Prostate gland (tissue), 2 donors: Measurements from ENCODE around the gene SLC7A4. TPM values are rescaled to one million over a fixed set of nuclear protein-coding genes. Genes with fewer than 3 reads are reported as not detected.

ENCODE experiments used
- DNase-seq: peaks from one replicate; pipeline ENCODE4 v3.0.0-alpha.2; 2019; ENCODE audit warnings: low spot score
- H3K27ac ChIP-seq, 2 donors: fragments of 200-600 bp; sonication (generic); 2 replicates each; pipeline ENCODE4 v1.5.1; 2017 to 2019
- H3K27me3 ChIP-seq: fragments of 200-600 bp; sonication (generic); replicated peaks from 2 replicates; pipeline ENCODE4 v1.5.1; 2019; ENCODE audit not compliant: insufficient read depth
- H3K36me3 ChIP-seq, 2 donors: fragments of 200-600 bp; sonication (generic); 1 replicate in 1 of 2; 2 replicates in 1 of 2; pipeline versions ENCODE4 v1.5.1 to v1.8.1; 2017 to 2019
- H3K4me1 ChIP-seq: fragments of 200-600 bp; sonication (generic); replicated peaks from 2 replicates; pipeline ENCODE4 v1.5.1; 2019
- H3K4me3 ChIP-seq, 2 donors: fragments of 200-600 bp; sonication (generic); 2 replicates each; pipeline ENCODE4 v1.5.1; 2017 to 2019
- H3K9me3 ChIP-seq: fragments of 200-600 bp; sonication (generic); 2 replicates; pipeline ENCODE4 v1.5.1; 2017
- POLR2A ChIP-seq: fragments of 450-650 bp; IDR thresholded peaks from one replicate; pipeline ENCODE4 v1.6.1; 2016; ENCODE audit warnings: antibody characterized with exemption, mild to moderate bottlenecking
- POLR2AphosphoS5 ChIP-seq: sonication (generic); formaldehyde crosslinking; IDR thresholded peaks from one replicate; pipeline ENCODE4 v1.6.1; 2017; ENCODE audit warnings: antibody characterized with exemption
- WGBS: methylation state at CpG from one replicate; pipeline ENCODE4 v1.1.5; 2018; 5-methylcytosine and 5-hydroxymethylcytosine counted together
- intact Hi-C: fragments of 100-400 bp; cut with DNase I; formaldehyde crosslinking; loops from one replicate; pipeline ENCODE4 v1.14.2; 2022
- total RNA-seq, 2 donors: library from RNA; depleted of rRNA; stranded (reverse); fragments of >200 nt; gene quantifications; one replicate each; pipeline ENCODE4 v1.1.0, GENCODE V29; 2016
- TF ChIP-seq, protein P1 (sequence below), 4 experiments: fragments of 200-600 bp in 2 of 4; fragments of 450-650 bp in 2 of 4; sonication (generic) in 2 of 4; IDR thresholded peaks; 1 replicate in 3 of 4; 2 replicates in 1 of 4; pipeline ENCODE4 v1.5.1; 2016 to 2019; ENCODE audit warnings: antibody characterized with exemption in 4 of 4, mild to moderate bottlenecking in 2 of 4, moderate library complexity in 2 of 4

Gene SLC7A4
- total RNA-seq, 2 donors from 2014 or later, result 13.0 to 53.9 TPM

DNA sequence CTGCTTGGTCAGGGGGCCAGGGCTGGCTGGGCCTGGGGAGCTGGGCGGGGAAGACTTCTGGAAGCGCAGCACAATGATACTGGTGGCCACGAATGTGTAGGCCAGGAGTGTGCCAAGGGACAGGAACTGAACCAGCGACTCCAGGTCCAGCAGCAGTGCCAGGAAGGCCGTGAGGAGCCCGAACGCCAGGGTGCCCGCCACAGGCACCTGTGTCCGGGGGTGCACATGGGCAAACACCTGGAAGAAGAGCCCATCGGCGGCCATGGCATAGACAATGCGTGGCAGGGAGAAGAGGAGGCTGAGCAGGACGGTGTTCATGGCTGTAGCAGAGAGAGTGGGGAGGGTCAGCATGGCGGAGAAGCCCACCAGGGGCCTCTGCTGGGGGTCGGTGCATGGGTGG, 2.3 kb downstream of the SLC7A4 start:
- WGBS, result 90% methylated on average over 14 of the region's 15 CpGs
- peaks cover 5% of the 10 kb centered on the region for H3K4me1 ChIP-seq
- TF ChIP-seq, protein P1, sequence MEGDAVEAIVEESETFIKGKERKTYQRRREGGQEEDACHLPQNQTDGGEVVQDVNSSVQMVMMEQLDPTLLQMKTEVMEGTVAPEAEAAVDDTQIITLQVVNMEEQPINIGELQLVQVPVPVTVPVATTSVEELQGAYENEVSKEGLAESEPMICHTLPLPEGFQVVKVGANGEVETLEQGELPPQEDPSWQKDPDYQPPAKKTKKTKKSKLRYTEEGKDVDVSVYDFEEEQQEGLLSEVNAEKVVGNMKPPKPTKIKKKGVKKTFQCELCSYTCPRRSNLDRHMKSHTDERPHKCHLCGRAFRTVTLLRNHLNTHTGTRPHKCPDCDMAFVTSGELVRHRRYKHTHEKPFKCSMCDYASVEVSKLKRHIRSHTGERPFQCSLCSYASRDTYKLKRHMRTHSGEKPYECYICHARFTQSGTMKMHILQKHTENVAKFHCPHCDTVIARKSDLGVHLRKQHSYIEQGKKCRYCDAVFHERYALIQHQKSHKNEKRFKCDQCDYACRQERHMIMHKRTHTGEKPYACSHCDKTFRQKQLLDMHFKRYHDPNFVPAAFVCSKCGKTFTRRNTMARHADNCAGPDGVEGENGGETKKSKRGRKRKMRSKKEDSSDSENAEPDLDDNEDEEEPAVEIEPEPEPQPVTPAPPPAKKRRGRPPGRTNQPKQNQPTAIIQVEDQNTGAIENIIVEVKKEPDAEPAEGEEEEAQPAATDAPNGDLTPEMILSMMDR (IDR thresholded peaks at IDR 0.05), result no peak
- TF ChIP-seq POLR2AphosphoS5 (no peak), POLR2A (no peak)
- DNase-seq, result no peak
- no peak overlapping the region for H3K27ac ChIP-seq
- H3K36me3 ChIP-seq, result no peaks in the 10 kb centered on the region
- H3K9me3 ChIP-seq, result no peaks in the 10 kb centered on the region
- no peaks in the 10 kb centered on the region for H3K27me3 ChIP-seq
- no peak overlapping the region for H3K4me3 ChIP-seq
- intact Hi-C loops, result no loop called here

DNA sequence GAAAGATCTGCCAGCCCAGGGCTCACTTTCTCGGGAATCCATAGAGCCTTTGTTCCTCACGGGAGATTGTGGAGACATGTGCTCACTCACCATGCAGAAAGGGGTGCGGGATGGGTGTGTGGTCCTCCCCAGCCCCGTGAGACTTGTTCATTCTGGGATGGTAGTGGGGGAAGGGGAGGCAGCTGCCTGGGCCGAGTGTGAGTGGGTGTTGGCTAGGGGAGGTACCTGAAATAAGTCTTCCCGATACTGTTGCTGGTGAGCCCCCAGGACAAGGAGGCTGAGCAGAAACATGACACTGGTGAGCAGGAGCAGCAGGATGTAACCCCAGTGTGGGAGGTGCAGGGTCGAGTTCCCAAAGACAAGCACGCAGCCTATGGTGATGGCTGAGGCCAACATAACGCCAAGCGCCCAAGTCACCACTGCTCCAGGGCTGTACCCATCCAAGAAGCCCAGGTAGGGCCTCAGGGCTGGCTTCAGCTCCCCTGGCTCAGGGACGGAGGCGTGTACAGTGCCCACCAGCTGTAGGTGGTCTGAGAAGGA, 2.8 kb downstream of the SLC7A4 start:
- WGBS, result 70% methylated on average over 12 of the region's 12 CpGs
- Histone ChIP-seq H3K27ac (no peak overlapping the region), H3K36me3 (no peaks in the 10 kb centered on the region), H3K4me3 (no peak overlapping the region), H3K27me3 (no peaks in the 10 kb centered on the region), H3K9me3 (no peaks in the 10 kb centered on the region), H3K4me1 (peaks cover 5% of the 10 kb centered on the region)
- intact Hi-C loops, result no loop called here
- DNase-seq, result no peak
- TF ChIP-seq POLR2A, result no peak
- TF ChIP-seq POLR2AphosphoS5, result no peak
- TF ChIP-seq, protein P1 (IDR thresholded peaks at IDR 0.05), result no peak

DNA sequence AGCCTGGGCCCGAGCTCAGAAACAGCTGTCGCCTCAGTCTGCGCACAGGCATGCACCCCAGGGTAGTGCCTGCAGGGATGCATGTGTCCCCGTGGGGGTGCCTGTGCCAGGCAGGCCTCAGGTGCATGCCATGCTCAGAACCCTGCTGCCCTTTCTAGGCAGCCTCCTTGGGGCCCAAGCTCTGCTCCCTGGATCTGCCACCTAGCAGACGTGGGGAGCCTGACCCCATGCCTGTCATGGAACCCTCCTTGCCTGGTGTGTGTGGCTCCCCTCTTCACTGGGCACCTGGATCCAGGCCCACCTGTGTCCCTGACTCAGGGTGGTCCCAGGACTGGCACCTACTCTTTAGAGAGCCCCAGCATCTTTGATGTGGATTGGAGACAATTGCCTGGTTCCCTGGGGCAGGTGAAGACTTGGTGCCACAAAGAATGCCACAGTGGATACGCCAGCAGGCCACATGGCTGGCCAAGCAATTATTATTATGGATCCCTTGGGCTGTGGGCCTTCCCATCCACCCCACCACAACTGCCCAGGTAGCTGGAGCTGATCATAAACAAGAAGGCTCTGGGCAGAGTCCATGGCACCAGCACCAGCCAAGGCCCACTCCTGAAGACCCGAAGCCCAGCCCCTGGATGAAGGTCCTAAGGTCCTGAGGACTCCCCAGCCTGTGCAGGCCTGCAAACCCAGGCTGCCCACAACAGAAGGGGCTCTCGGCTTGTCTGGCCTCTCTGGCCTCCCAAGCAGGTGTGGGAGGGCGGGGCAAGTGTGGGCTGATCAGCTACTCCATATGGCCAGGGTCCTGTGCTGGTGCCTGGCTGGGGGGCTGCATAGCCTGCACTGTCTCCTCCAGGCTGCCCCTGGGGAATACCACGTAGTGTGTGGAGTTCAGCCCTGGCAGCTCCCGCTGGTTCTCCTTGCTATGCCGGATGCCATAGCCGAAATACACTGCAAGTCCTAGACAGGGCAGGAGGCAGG, 3.8 kb downstream of the SLC7A4 start:
- H3K27ac ChIP-seq, result no peak overlapping the region
- H3K9me3 ChIP-seq, result no peaks in the 10 kb centered on the region
- WGBS, result 95% methylated on average over 8 of the region's 13 CpGs
- peaks cover 5% of the 10 kb centered on the region for H3K4me1 ChIP-seq
- H3K36me3 ChIP-seq, result no peaks in the 10 kb centered on the region
- intact Hi-C loops, result no loop called here
- DNase-seq, result no peak
- H3K4me3 ChIP-seq, result no peak overlapping the region
- H3K27me3 ChIP-seq, result no peaks in the 10 kb centered on the region
- TF ChIP-seq POLR2A, result no peak
- TF ChIP-seq POLR2AphosphoS5, result no peak
- TF ChIP-seq, protein P1 (IDR thresholded peaks at IDR 0.05), result no peak

DNA sequence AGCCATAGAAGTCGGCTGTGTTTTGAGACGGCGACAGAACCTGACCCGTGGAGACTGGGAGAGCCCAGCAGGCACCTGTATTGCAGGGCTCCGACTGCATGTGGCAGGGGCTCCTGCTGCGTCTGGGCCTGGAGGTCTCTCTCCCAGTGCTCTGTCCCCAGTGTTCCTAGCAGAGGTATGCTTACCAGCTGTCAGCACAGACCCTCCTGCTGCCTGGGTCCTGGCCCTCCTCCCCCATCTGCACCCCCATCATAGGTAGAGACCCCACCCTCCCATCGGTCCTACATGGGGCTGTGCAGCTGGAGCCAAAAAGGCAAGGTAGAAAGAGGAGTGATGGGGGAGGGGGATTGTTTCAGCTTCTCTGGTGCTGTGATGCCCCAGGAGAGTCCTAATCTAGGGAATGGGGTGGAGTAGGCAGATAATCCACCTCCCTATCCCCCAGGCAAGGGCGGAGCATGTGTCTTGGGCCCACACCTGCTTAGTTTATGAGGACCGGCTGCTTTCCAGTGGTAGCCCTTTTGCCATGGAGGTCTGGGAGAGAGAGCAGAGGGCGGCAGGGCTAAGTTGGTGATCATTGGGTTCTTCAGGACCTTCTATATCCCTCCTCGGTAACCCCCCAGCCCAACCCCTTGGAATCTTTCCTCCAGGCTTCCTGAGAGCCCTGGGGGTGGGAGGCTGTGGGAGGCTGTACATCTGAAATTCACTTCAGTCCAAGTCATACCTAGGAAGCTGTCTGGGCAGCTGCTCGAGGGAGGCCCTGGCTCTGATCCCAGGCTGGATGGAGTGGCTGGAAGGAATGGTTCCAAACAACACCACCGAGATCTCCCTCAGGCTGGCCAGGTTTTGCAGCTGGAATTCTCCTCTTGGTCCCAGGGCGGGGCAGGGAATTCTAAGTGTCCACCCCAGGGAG, 5.3 kb downstream of the SLC7A4 start:
- TF ChIP-seq POLR2AphosphoS5, result no peak
- TF ChIP-seq, protein P1 (IDR thresholded peaks at IDR 0.05), result no peak
- no peak for TF ChIP-seq POLR2A
- no peaks in the 10 kb centered on the region for H3K27me3 ChIP-seq
- H3K27ac ChIP-seq, result no peak overlapping the region
- WGBS, result 46% methylated on average over 13 of the region's 14 CpGs
- peaks cover 3% of the 10 kb centered on the region for H3K4me1 ChIP-seq
- DNase-seq, result peak; percentile 49
- no peak overlapping the region for H3K4me3 ChIP-seq
- H3K9me3 ChIP-seq, result no peaks in the 10 kb centered on the region
- H3K36me3 ChIP-seq, result no peaks in the 10 kb centered on the region
- intact Hi-C loops, result no loop called here
